ENCODE results near the gene TOP2A.

GRCh38 chr17:40372031-40372430 lies 45.7 kb downstream of the TOP2A start:
- TF ChIP-seq CTCF (IDR thresholded peaks at IDR 0.05 in 4 of 5, conservative IDR thresholded peaks at IDR 0.05 in 1 of 5) (no peak), POLR2A (IDR thresholded peaks at IDR 0.05) (no peak)
